ENCODE measurements around the gene TTLL1. TPM values are rescaled to one million over a fixed set of nuclear protein-coding genes. Genes with fewer than 3 reads are reported as not detected.

TTLL1 gene
- total and polyA plus RNA-seq, 2 donors from 2014 or later = 8.4 to 11.5 TPM

DNA sequence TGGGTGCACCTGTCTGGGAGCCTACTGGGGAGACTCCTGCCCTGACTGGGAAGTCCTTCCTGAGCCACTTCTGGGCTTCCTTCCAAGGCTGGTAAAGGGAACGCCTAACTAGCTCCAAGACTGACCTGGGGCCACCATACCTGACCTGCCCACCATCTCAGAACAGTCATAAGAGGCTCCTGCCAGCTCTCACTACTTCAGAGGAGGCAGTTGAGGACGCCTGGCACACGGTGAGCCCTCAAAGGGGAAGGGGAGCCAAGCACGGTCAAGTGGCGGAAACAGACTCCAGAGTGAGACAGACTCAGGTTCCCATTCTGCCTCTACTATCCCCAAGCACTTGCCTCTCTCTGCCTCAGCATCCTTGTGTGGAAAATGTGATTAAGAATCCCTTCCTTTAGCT lies 46.4 kb upstream of the TTLL1 start:
- TF ChIP-seq, protein P1, sequence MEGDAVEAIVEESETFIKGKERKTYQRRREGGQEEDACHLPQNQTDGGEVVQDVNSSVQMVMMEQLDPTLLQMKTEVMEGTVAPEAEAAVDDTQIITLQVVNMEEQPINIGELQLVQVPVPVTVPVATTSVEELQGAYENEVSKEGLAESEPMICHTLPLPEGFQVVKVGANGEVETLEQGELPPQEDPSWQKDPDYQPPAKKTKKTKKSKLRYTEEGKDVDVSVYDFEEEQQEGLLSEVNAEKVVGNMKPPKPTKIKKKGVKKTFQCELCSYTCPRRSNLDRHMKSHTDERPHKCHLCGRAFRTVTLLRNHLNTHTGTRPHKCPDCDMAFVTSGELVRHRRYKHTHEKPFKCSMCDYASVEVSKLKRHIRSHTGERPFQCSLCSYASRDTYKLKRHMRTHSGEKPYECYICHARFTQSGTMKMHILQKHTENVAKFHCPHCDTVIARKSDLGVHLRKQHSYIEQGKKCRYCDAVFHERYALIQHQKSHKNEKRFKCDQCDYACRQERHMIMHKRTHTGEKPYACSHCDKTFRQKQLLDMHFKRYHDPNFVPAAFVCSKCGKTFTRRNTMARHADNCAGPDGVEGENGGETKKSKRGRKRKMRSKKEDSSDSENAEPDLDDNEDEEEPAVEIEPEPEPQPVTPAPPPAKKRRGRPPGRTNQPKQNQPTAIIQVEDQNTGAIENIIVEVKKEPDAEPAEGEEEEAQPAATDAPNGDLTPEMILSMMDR (IDR thresholded peaks at IDR 0.05; ENCODE audit: borderline replicate concordance, extremely low read depth, insufficient read depth) = no peak
- Histone ChIP-seq H3K4me3 (ENCODE audit: low read length in 3 of 3) (no peak overlapping the region), H3K36me3 (ENCODE audit: control insufficient read depth in 2 of 3, insufficient read depth in 3 of 3, low read length in 3 of 3) (peaks cover 5 to 47% (median 21%) of the 10 kb centered on the region in 3 donors), H3K4me1 (ENCODE audit: control insufficient read depth in 2 of 3, insufficient read depth in 2 of 3, low read depth in 1 of 3, low read length in 3 of 3) (peaks cover 0 to 6% (median 4%) of the 10 kb centered on the region in 3 donors), H3K27me3 (ENCODE audit: control insufficient read depth, insufficient read depth, low read length) (no peaks in the 10 kb centered on the region), H3K9ac (ENCODE audit: low read length in 3 of 3) (no peak overlapping the region), H3K9me3 (ENCODE audit: control insufficient read depth in 2 of 3, insufficient read depth in 1 of 3, low read length in 3 of 3) (no peaks in the 10 kb centered on the region), H3K27ac (ENCODE audit: low read depth in 2 of 2, low read length in 2 of 2) (no peak overlapping the region)
- intact Hi-C loops (cut with DNase I) = no loop called here
- FAIRE-seq (no peak), DNase-seq (no peak)

DNA sequence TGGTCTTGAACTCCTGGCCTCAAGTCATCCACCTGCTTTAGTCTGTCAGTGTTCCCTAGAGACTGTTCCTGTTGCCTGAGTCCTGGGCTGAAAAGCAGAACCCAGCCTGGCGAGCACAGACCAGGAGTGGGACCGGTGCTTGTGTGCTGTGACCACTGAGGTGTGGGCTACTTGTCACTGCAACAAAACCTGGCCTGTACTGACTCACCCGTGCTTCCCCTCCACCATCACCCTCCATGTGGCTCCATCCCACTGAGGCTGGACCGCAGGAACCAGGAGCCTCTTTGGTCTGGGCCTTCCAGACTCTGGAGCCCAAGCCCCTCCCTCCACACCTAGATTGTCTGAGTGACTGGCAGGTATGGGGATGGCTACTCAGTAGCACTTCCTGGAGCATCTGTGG lies 45.4 kb upstream of the TTLL1 start:
- FAIRE-seq (no peak), DNase-seq (no peak)
- Histone ChIP-seq H3K4me3 (ENCODE audit: low read length in 3 of 3) (no peak overlapping the region), H3K36me3 (ENCODE audit: control insufficient read depth in 2 of 3, insufficient read depth in 3 of 3, low read length in 3 of 3) (peaks cover 3 to 42% (median 18%) of the 10 kb centered on the region in 3 donors), H3K27me3 (ENCODE audit: control insufficient read depth, insufficient read depth, low read length) (no peaks in the 10 kb centered on the region), H3K4me1 (ENCODE audit: control insufficient read depth in 2 of 3, insufficient read depth in 2 of 3, low read depth in 1 of 3, low read length in 3 of 3) (peaks cover 0 to 6% (median 4%) of the 10 kb centered on the region in 3 donors), H3K9ac (ENCODE audit: low read length in 3 of 3) (no peak overlapping the region), H3K9me3 (ENCODE audit: control insufficient read depth in 2 of 3, insufficient read depth in 1 of 3, low read length in 3 of 3) (no peaks in the 10 kb centered on the region), H3K27ac (ENCODE audit: low read depth in 2 of 2, low read length in 2 of 2) (no peak overlapping the region)
- TF ChIP-seq, protein P1 (IDR thresholded peaks at IDR 0.05; ENCODE audit: borderline replicate concordance, extremely low read depth, insufficient read depth) = no peak
- intact Hi-C loops (cut with DNase I) = no loop called here

DNA sequence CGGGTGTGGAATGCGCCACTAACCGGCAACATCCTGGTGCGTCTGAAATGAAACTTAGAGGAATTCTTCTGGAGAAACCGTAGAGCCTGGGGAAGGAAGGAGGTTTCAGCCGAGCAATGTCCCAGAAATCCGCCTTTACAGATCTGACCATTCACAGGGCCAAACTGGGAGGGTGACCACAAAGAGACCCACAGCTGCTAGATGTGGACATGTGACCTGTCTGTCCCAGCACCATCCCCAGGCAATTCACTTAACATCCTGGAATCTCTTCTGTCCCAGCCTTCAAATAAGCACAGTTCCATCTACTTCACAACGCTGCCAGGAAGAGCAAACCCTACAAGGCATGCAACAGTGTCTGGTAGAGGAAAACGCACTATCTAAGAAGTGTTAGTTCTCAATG lies 44.2 kb upstream of the TTLL1 start:
- Histone ChIP-seq H3K27ac (ENCODE audit: low read depth in 2 of 2, low read length in 2 of 2) (no peak overlapping the region), H3K4me1 (ENCODE audit: control insufficient read depth in 2 of 3, insufficient read depth in 2 of 3, low read depth in 1 of 3, low read length in 3 of 3) (peaks cover 0 to 8% (median 6%) of the 10 kb centered on the region in 3 donors), H3K9me3 (ENCODE audit: control insufficient read depth in 2 of 3, insufficient read depth in 1 of 3, low read length in 3 of 3) (no peaks in the 10 kb centered on the region), H3K36me3 (ENCODE audit: control insufficient read depth in 2 of 3, insufficient read depth in 3 of 3, low read length in 3 of 3) (peaks cover 3 to 42% (median 15%) of the 10 kb centered on the region in 3 donors), H3K4me3 (ENCODE audit: low read length in 3 of 3) (no peak overlapping the region), H3K9ac (ENCODE audit: low read length in 3 of 3) (no peak overlapping the region), H3K27me3 (ENCODE audit: control insufficient read depth, insufficient read depth, low read length) (no peaks in the 10 kb centered on the region)
- no peak for FAIRE-seq
- no peak for DNase-seq
- TF ChIP-seq, protein P1 (IDR thresholded peaks at IDR 0.05; ENCODE audit: borderline replicate concordance, extremely low read depth, insufficient read depth) = no peak
- intact Hi-C loops (cut with DNase I) = no loop called here
